ENCODE data around the gene ITGB4. TPM values are rescaled to one million over a fixed set of nuclear protein-coding genes. Genes with fewer than 3 reads are reported as not detected.

The ITGB4 gene
- total and polyA plus RNA-seq, 5 donors from 2014 or later = 0.28 to 0.60 (median 0.56) TPM; not detected in 2

DNA sequence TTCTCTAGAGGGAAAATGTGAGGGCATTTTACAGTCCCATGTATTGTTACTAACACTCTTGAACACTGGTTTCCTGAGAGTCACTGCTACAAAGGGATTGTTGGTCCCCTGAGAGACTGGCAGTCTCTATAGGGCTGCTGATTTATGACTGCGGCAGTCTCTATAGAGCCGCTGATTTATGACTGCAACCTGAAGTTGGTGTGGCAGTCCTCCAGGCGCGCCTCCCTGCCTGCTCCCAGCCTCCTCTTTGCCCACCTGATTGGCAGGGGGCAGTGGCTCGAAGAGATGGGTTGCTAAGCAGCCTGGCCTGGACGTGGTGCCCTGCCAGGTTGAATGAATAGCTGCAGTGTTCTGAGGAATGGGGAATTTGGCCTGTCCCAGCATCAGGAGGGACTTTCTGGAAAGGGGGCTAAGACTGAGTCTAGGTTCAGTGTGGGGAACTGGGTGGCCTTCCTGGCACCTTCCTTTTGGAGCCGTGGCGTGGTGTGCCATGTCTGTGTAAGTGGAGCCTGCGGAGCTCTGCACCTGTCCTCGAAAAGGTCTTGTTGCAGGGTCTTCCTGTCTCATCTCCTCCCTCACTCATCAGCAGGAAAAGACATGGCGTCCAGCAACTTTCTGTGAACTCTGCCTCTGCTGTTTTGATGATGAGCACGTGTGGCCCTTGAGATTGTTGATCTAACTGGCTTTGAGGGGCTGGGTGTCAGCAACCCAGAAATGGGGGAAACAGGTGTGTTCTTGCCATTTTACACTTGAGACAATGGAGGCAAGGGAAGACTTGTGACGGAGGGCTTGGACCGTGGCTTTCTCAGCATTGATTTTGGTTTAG is 29.2 kb upstream of the ITGB4 start:
- peaks cover 21% of the 10 kb centered on the region for H3K4me1 ChIP-seq (ENCODE audit: control insufficient read depth, insufficient read depth, low read length, poor library complexity, severe bottlenecking)
- no peak for DNase-seq
- Mint-ChIP-seq H3K27me3 (no peaks in the 10 kb centered on the region), H3K36me3 (peaks cover 23% of the 10 kb centered on the region), H3K9me3 (no peaks in the 10 kb centered on the region), H3K4me1 (peaks cover 13 to 49% (median 23%) of the 10 kb centered on the region in 4 donors), H3K4me3 (no peak overlapping the region), H3K27ac (peak overlapping the region in 2 of 3 donors; percentile 15 to 49)
- H3K36me3 ChIP-seq (ENCODE audit: control insufficient read depth, insufficient read depth, low read length) = peaks cover 52% of the 10 kb centered on the region
- H3K27me3 ChIP-seq (ENCODE audit: control insufficient read depth, insufficient read depth, low read length) = no peaks in the 10 kb centered on the region
- H3K9me3 ChIP-seq (ENCODE audit: control insufficient read depth in 2 of 2, low read length in 2 of 2) = no peaks in the 10 kb centered on the region
- no peak for ATAC-seq (ENCODE audit: low read depth in 2 of 2)
- no peak overlapping the region for H3K4me3 ChIP-seq (ENCODE audit: low read depth, low read length)
- no peak overlapping the region for H3K27ac ChIP-seq (ENCODE audit: insufficient read depth, low read length, poor library complexity, severe bottlenecking)

- Mint-ChIP-seq H3K27ac (no peak overlapping the region), H3K27me3 (no peaks in the 10 kb centered on the region), H3K4me3 (no peak overlapping the region), H3K36me3 (peaks cover 28% of the 10 kb centered on the region), H3K4me1 (peaks cover 8 to 45% (median 19%) of the 10 kb centered on the region in 4 donors), H3K9me3 (no peaks in the 10 kb centered on the region)
- Histone ChIP-seq H3K36me3 (ENCODE audit: control insufficient read depth, insufficient read depth, low read length) (peaks cover 59% of the 10 kb centered on the region), H3K9me3 (ENCODE audit: control insufficient read depth in 2 of 2, low read length in 2 of 2) (no peaks in the 10 kb centered on the region), H3K4me3 (ENCODE audit: low read depth, low read length) (no peak overlapping the region), H3K27ac (ENCODE audit: insufficient read depth, low read length, poor library complexity, severe bottlenecking) (no peak overlapping the region), H3K4me1 (ENCODE audit: control insufficient read depth, insufficient read depth, low read length, poor library complexity, severe bottlenecking) (peaks cover 18% of the 10 kb centered on the region), H3K27me3 (ENCODE audit: control insufficient read depth, insufficient read depth, low read length) (no peaks in the 10 kb centered on the region)
- no peak for DNase-seq
- ATAC-seq (ENCODE audit: low read depth in 2 of 2) = no peak
These were observed 28.3 kb upstream of the ITGB4 start for GRCh38 chr17:75692976-75693375.

- Mint-ChIP-seq H3K27ac (no peak overlapping the region), H3K4me3 (no peak overlapping the region), H3K36me3 (peaks cover 27% of the 10 kb centered on the region), H3K9me3 (no peaks in the 10 kb centered on the region), H3K27me3 (no peaks in the 10 kb centered on the region), H3K4me1 (peaks cover 7 to 37% (median 12%) of the 10 kb centered on the region in 4 donors)
- Histone ChIP-seq H3K36me3 (ENCODE audit: control insufficient read depth, insufficient read depth, low read length) (peaks cover 63% of the 10 kb centered on the region), H3K27ac (ENCODE audit: insufficient read depth, low read length, poor library complexity, severe bottlenecking) (no peak overlapping the region), H3K27me3 (ENCODE audit: control insufficient read depth, insufficient read depth, low read length) (no peaks in the 10 kb centered on the region), H3K9me3 (ENCODE audit: control insufficient read depth in 2 of 2, low read length in 2 of 2) (no peaks in the 10 kb centered on the region), H3K4me3 (ENCODE audit: low read depth, low read length) (no peak overlapping the region), H3K4me1 (ENCODE audit: control insufficient read depth, insufficient read depth, low read length, poor library complexity, severe bottlenecking) (peaks cover 10% of the 10 kb centered on the region)
- ATAC-seq (ENCODE audit: low read depth in 2 of 2) (no peak), DNase-seq (no peak)
These were observed 27.5 kb upstream of the ITGB4 start for GRCh38 chr17:75693500-75694481.

GRCh38 chr17:75694536-75694935 is 26.7 kb upstream of the ITGB4 start:
- H3K36me3 Mint-ChIP-seq = peaks cover 29% of the 10 kb centered on the region
- no peak overlapping the region for H3K4me3 Mint-ChIP-seq
- Histone ChIP-seq H3K27ac (ENCODE audit: insufficient read depth, low read length, poor library complexity, severe bottlenecking) (no peak overlapping the region), H3K9me3 (ENCODE audit: control insufficient read depth in 2 of 2, low read length in 2 of 2) (no peaks in the 10 kb centered on the region), H3K27me3 (ENCODE audit: control insufficient read depth, insufficient read depth, low read length) (no peaks in the 10 kb centered on the region), H3K36me3 (ENCODE audit: control insufficient read depth, insufficient read depth, low read length) (peaks cover 71% of the 10 kb centered on the region), H3K4me1 (ENCODE audit: control insufficient read depth, insufficient read depth, low read length, poor library complexity, severe bottlenecking) (peaks cover 3% of the 10 kb centered on the region), H3K4me3 (ENCODE audit: low read depth, low read length) (no peak overlapping the region)
- DNase-seq = no peak
- ATAC-seq (ENCODE audit: low read depth in 2 of 2) = no peak
- no peaks in the 10 kb centered on the region for H3K27me3 Mint-ChIP-seq
- H3K27ac Mint-ChIP-seq = no peak overlapping the region
- peaks cover 4 to 30% (median 6%) of the 10 kb centered on the region in 4 donors for H3K4me1 Mint-ChIP-seq
- no peaks in the 10 kb centered on the region for H3K9me3 Mint-ChIP-seq

DNA sequence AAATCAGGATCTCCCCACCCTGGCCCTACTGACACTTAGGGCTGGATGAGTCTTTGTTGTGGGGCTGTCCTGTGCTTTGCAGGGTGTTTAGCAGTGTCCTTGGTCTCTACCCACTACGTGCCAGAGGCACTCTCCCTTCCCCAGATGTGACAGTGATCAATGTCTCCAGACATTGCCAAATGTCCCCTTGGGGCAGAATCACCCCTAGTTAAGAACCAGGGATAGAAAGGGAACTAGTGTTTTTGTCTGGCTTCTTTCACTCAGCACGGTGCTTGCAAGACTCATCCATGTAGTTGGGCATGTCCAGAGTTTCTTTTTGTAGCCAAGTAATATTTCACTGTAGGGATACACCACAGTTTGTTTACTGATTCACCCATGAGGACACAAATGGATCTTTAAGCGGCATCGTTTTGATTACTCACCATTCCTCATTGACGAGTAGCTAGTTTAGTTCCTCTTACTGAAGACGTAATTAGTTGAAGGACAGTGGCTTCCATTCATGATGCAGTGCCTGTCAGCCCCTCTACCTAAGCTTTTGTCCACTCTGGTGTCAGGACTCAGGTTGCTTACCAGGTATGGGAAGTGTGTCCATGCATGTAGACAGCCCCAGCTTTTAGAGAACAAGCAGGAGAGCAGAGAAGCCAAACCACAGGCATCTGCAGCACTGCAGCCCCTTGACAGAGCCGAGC is 26.0 kb upstream of the ITGB4 start:
- H3K4me3 ChIP-seq (ENCODE audit: low read depth, low read length) = no peak overlapping the region
- Mint-ChIP-seq H3K9me3 (no peaks in the 10 kb centered on the region), H3K4me3 (no peak overlapping the region), H3K36me3 (peaks cover 33% of the 10 kb centered on the region), H3K27me3 (no peaks in the 10 kb centered on the region), H3K4me1 (peaks cover 0 to 23% (median 2%) of the 10 kb centered on the region in 4 donors), H3K27ac (no peak overlapping the region)
- no peaks in the 10 kb centered on the region for H3K9me3 ChIP-seq (ENCODE audit: control insufficient read depth in 2 of 2, low read length in 2 of 2)
- peaks cover 78% of the 10 kb centered on the region for H3K36me3 ChIP-seq (ENCODE audit: control insufficient read depth, insufficient read depth, low read length)
- DNase-seq (no peak), ATAC-seq (ENCODE audit: low read depth in 2 of 2) (no peak)
- H3K27ac ChIP-seq (ENCODE audit: insufficient read depth, low read length, poor library complexity, severe bottlenecking) = no peak overlapping the region
- H3K4me1 ChIP-seq (ENCODE audit: control insufficient read depth, insufficient read depth, low read length, poor library complexity, severe bottlenecking) = no peaks in the 10 kb centered on the region
- H3K27me3 ChIP-seq (ENCODE audit: control insufficient read depth, insufficient read depth, low read length) = no peaks in the 10 kb centered on the region

DNA sequence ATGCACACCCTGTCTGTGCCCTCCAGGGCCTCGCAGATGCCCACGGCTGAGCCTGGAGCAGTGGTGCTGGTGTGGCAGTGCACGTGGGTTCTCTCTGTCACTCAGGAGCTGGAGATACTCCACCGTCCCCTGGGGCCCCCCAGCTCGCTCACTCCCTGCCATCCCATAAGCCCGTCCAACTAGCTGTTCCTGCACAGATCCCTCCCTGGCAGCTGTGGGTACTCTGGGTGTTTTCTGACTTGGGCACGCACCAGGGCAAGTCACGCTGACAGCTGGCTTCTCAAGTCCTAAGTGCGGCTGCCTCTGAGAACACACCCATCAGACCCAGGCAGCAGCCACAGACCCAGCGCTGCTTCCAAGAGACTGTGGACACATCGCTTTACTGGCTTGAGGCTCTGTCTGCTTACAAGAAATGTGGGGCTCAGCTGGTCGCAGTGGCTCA is 25.4 kb upstream of the ITGB4 start:
- H3K9me3 Mint-ChIP-seq = no peaks in the 10 kb centered on the region
- peaks cover 81% of the 10 kb centered on the region for H3K36me3 ChIP-seq (ENCODE audit: control insufficient read depth, insufficient read depth, low read length)

GRCh38 chr17:75697651-75698291 is 23.5 kb upstream of the ITGB4 start:
- ATAC-seq (ENCODE audit: low read depth in 2 of 2) (no peak), DNase-seq (no peak)
- peak overlapping the region in 1 of 3 donors; percentile 33 for H3K27ac Mint-ChIP-seq
- H3K27ac ChIP-seq (ENCODE audit: insufficient read depth, low read length, poor library complexity, severe bottlenecking) = no peak overlapping the region
- H3K36me3 ChIP-seq (ENCODE audit: control insufficient read depth, insufficient read depth, low read length) = peaks cover 88% of the 10 kb centered on the region
- H3K9me3 ChIP-seq (ENCODE audit: control insufficient read depth in 2 of 2, low read length in 2 of 2) = no peaks in the 10 kb centered on the region
- no peaks in the 10 kb centered on the region for H3K4me1 ChIP-seq (ENCODE audit: control insufficient read depth, insufficient read depth, low read length, poor library complexity, severe bottlenecking)
- no peaks in the 10 kb centered on the region for H3K27me3 Mint-ChIP-seq
- H3K4me3 ChIP-seq (ENCODE audit: low read depth, low read length) = no peak overlapping the region
- H3K36me3 Mint-ChIP-seq = peaks cover 47% of the 10 kb centered on the region
- no peaks in the 10 kb centered on the region for H3K9me3 Mint-ChIP-seq
- H3K27me3 ChIP-seq (ENCODE audit: control insufficient read depth, insufficient read depth, low read length) = no peaks in the 10 kb centered on the region
- peaks cover 0 to 3% (median 0%) of the 10 kb centered on the region in 4 donors for H3K4me1 Mint-ChIP-seq
- no peak overlapping the region for H3K4me3 Mint-ChIP-seq

More for the DNA sequence above, 25.4 kb upstream of the ITGB4 start:
- no peaks in the 10 kb centered on the region for H3K27me3 ChIP-seq (ENCODE audit: control insufficient read depth, insufficient read depth, low read length)
- DNase-seq (no peak), ATAC-seq (ENCODE audit: low read depth in 2 of 2) (no peak)
- Mint-ChIP-seq H3K36me3 (peaks cover 39% of the 10 kb centered on the region), H3K4me3 (no peak overlapping the region), H3K4me1 (peaks cover 0 to 18% (median 2%) of the 10 kb centered on the region in 4 donors), H3K27me3 (no peaks in the 10 kb centered on the region), H3K27ac (no peak overlapping the region)
- H3K4me1 ChIP-seq (ENCODE audit: control insufficient read depth, insufficient read depth, low read length, poor library complexity, severe bottlenecking) = no peaks in the 10 kb centered on the region
- no peak overlapping the region for H3K27ac ChIP-seq (ENCODE audit: insufficient read depth, low read length, poor library complexity, severe bottlenecking)
- no peak overlapping the region for H3K4me3 ChIP-seq (ENCODE audit: low read depth, low read length)
- no peaks in the 10 kb centered on the region for H3K9me3 ChIP-seq (ENCODE audit: control insufficient read depth in 2 of 2, low read length in 2 of 2)

Measured in CD4-positive, CD25-positive, alpha-beta regulatory T cell (primary cell).